Gastrocnemius medialis (tissue), 4 donors: ENCODE measurements around the gene SERPINB6.

ENCODE experiments used
- CTCF ChIP-seq, 5 experiments: fragments of 450-650 bp in 3 of 5; fragments of 200-600 bp in 2 of 5; sonication (generic) in 2 of 5; IDR thresholded peaks in 4 of 5; conservative IDR thresholded peaks in 1 of 5; 1 replicate in 4 of 5; 2 replicates in 1 of 5; pipeline ENCODE4 v1.5.1; 2016 to 2019; ENCODE audit warnings: antibody characterized with exemption in 5 of 5, mild to moderate bottlenecking in 3 of 5, moderate library complexity in 3 of 5
- POLR2A ChIP-seq, 2 donors: fragments of 450-650 bp; IDR thresholded peaks; one replicate each; pipeline ENCODE4 v1.6.1; 2017; ENCODE audit warnings: antibody characterized with exemption in 2 of 2, mild to moderate bottlenecking in 2 of 2, moderate library complexity in 2 of 2

- TF ChIP-seq CTCF (IDR thresholded peaks at IDR 0.05 in 4 of 5, conservative IDR thresholded peaks at IDR 0.05 in 1 of 5) (no peak), POLR2A (IDR thresholded peaks at IDR 0.05) (no peak)
These were observed 38.6 kb upstream of the SERPINB6 start for GRCh38 chr6:3009930-3010329.
